HPDE6-E6E7 (cell line): Measurements from ENCODE around the gene ADARB1.

Source experiments
- DNase-seq: peaks from one replicate; pipeline ENCODE4 v3.0.0; 2011; ENCODE audit warnings: missing footprints; ENCODE audit errors: extremely low spot score

Gene ADARB1

DNA sequence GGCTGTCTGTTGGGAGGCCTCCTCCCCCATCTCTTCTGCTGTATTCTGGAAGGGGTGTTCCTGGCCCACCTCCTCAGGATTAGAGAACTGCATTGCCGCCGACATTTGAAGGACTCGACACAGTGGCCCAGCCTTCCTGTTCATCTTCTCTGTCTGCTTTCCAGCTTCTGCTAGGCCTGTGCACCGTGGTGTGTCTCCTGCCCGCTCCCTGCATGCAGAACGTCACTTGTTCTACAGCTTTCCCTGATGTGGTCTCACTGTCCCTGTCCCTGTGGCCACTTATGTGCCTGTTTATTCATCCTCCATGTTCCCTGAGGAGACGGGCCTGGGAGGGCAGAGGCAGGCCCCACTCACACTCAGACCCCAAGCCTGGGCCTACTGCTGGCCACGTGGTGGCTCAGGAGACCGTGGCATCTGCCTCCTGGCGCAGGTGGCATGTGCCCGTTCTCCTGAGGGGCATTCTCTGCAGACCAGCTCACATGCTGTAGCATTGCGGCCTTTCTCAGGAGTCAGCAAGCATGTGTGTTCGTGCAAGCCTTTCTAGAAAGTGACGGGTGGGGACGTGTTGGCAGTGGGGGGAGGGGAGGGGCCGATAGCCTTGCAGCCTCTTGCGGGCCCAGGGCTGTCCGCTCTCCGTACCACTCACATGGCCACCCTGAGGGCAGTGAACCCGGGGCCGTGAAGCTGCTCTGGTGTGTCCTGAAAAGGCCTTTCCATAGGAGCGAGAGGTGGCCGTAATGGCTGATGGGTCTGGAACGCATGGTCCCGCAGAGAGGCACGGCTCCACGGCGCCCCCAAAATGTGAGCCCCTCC lies 177.5 kb downstream of the ADARB1 start:
- no peak for DNase-seq

DNA sequence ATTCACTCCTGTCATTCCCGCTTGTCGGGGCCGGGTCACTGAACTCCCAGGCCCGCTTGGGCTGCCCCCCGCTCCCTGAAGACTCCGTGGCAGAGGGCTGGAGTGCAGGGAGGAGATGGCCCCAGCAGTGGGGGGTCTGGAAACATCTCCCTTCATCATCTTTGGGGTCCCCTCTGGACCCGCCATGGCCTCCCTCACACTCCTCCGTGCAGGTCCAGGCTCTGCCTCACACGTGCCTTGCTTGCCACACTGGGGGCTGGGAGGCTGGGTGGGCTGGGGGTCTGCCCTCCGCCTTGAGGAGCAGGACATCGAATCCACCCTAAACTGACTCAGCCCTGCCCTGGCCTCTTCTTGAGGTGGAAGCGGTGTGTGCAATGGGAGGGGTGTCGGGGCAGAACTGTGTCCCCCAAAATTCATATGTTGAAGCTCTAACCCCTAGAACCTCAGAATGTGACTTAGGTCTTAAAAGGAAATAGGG lies 178.1 kb downstream of the ADARB1 start:
- no peak for DNase-seq

DNA sequence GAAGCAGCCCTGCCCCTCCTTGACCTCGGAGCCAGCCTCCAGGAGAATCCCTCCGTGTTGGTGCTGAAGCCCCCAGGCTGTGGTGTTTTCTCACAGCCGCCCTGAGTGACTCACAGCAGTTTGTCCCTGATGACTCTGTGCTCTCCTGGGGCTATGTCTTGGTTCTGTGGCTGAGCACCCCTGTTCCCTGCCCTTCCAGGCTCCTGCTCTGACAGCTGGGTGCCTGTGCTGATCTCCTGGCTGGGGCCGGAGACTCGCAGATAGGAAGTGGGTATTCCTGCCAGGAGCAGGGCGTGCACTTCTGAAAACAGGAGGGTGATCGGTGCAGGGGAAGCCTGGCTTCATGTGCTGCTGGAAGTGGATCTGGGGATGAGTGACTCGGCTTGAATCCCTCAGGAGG lies 178.8 kb downstream of the ADARB1 start:
- DNase-seq, result no peak

DNA sequence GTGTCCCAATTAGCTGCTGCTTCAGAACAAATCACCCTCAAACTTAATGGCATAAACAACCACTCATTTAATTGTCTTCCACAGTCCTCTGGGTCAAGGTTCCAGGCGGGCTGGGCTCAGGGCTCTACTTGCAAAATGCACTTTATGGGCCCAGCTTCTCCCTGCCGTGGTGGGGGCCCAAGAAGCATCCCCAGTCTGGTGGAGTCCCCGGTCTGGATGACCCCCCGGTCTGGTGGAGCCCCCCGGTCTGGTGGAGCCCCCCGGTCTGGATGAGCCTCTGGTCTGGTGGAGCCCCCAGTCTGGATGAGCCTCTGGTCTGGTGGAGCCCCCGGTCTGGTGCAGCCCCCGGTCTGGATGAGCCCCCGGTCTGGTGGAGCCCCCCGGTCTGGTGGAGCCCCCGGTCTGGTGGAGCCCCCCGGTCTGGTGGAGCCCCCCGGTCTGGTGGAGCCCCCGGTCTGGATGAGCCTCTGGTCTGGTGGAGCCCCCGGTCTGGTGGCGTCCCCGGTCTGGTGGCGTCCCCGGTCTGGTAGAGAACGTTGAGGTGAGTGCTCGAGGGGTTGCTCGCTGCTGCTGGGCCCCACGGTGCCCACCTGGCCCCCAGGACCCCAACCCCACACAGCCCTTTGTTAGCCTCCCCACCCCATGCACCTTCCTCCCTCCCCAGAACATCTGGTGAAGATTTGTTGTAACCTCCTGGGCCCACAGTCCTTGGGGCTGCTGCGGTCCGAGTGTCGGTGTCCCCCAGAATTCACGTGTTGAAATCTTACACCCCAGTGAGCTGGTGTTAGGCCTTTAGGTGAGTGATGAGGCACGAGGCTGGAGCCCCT lies 179.5 kb downstream of the ADARB1 start:
- DNase-seq, result no peak

DNA sequence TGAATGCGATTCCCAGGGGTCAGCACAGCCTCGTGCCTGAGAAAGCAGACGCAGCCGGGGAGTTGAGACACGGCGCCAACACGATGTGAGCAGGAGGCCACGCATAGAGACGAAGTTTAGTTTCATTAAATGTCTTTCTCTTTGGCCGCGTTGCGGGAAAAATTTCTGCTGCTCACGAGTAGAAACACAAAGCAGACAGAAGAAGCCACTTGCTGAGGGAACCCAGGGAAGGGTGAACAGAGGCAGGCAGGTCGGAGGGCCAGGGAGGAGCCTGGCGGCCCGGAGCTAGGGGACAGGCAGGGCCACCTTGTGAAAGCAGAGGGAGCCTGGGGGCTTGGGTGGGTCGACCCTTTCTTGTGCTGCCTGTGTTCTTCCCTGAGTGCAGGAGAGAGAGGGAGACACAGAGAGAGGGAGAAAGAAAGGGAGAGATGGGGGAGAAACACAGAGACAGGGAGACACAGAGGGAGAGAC lies 180.1 kb downstream of the ADARB1 start:
- no peak for DNase-seq

DNA sequence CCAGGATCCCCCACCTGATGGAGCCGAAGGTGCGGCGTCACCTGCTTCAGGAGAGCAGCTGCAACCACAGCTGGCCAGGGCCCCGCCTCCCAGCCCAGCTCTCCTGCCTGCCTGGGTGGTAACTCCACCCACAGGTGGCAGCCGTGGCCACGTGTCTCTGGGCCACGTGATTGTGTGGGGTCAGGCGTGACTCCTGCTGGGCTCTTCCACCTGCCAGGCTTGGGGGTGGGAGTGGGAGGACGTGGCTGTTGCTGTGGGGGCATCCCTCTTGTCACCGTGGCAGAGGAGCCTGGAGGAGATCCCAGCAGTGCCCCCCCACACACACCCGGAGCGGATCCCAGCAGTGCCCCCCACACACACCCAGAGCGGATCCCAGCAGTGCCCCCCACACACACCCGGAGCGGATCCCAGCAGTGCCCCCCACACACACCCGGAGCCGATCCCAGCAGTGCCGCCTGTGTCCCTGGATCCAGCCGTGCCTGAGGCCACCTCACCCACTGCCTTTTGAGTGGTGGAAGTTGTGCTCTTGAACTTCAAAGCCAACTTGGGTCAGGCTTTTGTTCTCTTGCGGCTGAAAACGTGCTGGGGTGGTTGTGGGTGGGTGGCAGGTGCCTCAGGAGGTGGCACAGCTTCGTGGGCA lies 181.1 kb downstream of the ADARB1 start:
- DNase-seq, result peak; percentile 33

DNA sequence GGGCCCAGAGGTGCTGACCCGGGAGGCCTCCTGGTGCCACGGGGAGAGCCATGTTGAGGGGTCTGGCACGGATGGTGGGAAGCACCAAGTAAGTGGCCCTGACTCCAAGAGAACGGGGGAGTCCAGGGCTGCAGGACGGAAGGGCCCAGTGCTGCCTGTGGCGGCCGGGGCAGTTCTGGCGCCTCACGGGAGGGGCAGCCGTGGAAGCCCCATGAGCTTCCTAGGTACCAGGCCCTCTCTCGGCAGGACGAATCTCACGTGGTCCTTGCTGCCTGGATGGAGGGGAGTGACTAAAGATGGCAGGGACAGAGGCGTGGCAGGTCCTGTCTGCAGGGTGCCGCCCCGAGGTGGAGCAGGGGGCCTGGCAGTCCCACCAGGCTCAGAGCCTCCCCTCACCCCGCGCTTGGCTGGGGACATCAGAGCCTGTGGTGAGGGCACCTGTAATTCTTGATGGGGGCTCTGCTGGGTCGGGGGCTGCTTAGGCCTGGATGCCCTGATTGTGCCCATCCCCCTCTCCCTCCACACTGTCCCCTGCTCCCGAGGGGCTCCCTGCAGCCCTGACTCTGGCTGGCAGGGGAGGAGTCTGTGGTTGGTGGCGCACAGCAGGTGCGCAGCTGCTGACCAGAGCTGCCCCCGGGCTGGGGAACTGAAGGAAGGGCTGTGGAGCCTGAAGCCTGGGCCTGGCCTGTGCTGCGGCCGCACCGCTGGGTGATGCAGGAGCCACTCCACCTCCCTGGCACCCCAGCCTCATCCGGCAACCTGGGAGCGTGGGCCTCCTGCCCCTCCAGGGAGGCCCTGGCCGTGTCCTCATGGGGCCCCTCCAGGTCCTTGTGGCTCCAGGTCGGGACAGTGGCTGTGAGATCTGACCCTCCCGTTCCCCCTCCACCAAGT lies 181.9 kb downstream of the ADARB1 start:
- no peak for DNase-seq

DNA sequence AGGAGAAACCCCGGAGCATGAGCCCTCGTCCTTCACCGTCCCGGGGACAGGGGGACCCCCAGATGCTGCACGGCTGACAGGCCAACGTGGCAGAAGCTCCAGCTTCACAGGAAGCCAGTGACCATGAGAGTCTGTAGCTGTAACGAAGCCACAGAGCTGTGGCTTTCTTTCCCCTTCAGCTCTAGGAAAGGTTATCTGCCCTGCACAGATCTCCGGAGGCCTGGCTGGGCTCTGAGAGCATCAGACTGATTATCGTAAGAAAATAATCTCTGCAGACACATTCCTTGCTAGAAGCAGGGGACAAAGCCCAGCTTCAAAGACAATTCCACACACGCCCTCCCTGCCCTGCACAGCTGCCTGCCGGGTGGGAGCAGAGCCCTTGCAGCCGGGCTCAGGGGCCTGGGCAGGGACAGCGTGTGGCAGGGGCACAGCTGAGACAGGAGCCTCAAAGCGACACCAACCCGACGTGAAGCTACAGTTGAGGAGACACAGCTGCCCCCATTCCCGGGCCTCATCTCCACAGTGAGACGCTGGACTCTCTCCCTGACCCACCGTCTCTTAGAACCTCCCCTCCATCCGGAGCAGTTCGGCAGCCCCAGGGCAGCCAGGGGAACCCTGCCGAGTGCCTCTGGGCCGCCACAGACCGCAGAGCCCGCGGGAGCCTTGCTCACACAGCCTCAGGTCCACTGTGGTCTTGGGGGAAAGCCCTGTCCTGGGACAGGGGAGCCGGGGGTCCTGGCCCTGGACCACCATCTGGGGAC lies 182.7 kb downstream of the ADARB1 start:
- no peak for DNase-seq

DNA sequence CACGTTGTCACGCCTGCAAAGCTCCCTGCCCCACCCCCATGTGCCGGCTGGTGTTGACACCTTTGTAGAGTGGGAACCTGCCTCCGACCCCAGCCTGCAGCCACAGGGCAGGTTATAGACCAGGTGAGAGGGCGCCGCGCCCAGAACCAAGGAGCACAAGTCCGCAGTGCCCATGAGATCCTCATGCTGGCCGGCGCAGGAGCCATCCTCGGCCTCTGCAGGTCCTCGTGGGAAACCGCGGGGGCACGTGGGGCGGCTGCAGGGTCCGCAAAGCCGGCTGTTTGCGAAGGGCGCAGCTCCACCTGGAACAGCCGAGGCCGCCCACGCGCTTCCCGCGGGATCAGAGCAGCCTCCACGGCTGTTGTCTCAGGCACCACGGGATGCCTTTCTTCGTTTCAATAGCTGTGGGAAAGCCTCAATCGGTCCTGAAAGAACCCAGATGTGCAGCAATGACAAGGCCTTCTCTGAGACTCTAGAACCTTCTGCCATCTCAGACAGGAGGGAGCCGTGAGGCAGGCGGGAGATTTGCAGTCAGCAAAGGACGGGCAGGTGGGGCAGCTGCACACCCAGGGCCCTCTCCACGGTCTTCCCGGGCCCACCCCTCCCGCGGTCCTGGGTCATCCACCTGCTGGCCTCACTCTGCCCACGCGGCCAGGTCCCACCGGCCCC lies 183.4 kb downstream of the ADARB1 start:
- no peak for DNase-seq

DNA sequence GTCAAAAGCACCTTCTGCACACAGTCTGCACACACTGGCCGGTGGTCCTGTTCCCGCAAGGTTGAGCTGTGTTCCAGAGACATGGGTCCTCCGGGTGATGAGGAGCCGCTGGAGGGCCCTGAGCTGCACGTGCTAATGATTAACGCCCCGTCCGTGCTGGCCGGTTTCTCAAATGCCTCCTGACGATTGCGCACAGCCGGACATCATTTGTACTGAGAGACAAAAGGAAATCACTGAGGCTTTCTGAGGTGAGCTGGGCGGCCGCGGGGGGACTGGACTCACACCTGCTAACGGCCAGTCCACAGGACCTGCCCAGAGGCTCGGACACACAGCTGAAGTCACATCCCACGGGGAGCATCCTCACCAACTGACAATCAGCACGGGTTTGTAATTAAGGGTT lies 184.1 kb downstream of the ADARB1 start:
- DNase-seq, result no peak

DNA sequence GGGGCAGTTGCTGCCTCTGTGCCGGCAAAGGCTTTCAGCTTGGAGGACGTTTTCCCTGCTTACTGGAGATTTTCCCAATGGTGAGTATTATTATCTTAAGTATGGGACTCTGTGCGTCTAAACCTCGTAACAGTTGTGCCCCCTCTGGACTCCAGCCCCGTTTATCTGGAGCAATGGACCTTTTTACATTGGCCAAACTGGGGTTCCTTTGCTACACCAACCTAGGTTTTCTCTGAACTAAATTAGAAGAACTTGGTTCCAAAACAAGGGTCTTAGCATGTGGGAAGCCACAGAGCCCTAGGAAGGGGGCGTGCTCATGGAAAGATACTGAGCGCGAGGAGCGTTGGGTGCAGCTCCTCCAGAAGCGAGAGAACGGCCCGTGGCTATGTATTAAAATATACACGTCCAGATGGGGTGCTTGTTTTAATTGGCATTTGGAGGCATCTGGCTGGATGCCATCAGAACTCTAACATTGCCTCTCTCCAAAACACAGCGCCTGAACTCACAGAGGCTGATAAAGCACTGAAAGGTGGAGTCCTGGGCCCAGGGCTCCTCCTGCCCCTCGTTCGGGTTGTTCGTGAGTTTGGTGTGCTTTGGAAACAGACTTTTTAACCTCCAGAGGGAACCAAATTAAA lies 184.9 kb downstream of the ADARB1 start:
- DNase-seq, result no peak

DNA sequence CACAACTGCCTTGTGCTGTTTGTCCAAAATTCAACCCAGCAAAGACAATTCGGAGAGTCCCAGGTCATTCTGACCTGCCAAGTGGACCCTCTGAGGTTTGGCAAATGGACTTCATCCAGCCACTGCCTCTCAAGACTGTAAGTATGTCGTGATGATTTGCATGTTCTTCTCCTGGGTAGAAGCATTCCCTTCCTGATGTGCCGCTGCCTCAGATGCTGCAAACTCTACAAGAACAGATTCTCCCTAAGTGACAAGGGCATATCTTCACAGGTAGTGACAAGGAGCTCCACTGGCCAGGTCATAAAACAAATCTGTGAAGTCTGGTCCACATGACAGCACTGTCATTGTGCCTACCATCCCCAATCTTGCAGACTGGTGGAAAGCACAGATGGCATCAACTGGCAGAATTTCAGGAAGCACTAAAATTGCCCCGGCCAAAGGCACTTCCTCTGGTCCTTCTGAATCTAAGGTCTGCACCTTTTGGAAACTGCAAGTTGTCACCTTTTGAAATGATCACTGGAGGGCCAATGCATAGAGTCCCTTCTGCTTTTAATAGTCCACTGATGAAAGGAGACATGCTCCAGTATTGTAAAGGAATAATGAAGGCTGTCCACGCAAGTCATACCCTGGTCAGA lies 185.9 kb downstream of the ADARB1 start:
- DNase-seq, result no peak

DNA sequence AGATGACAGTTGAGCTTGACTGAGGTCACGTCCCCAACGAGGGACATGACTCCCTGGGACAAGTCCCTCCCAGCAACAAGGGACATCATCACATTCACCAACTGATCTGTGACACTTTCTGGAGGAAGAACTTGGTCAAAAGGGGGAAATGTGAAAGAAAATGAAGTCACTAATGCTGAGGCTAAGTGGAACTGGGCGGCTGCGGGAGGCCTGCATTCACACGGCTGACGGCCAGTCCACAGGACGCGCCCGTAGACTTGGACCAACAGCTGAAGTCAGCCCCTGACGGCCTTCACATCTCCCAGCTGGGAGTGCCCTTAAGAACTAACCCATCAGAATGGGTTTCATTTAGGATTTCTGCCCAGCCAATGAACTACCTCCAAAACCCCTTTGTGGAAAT lies 186.7 kb downstream of the ADARB1 start:
- DNase-seq, result no peak

DNA sequence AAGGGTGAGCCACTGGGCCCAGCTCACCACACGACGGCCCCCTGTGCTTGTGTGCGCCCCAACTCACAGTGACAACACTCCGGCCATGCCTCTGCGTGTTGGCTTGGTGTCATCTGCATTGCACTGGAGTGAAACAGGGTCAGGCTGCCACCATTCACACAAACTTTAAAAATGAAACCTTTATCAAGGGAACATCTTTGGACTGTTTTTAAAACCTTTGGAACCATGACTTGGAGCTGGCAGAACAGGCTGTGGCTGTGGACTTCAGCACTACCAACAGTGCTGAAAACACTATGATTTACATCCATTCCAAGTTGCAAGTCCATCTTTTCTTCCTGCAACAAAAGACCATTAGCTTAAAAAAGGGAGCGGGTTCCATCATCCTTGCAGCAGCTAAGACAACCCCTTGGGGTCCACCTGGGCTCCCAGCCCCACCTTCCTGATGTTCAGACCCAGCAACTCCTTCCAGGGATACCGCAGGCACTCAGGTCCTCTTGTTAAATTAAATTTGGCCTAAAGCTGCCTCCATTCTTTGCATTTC lies 187.7 kb downstream of the ADARB1 start:
- DNase-seq, result no peak

DNA sequence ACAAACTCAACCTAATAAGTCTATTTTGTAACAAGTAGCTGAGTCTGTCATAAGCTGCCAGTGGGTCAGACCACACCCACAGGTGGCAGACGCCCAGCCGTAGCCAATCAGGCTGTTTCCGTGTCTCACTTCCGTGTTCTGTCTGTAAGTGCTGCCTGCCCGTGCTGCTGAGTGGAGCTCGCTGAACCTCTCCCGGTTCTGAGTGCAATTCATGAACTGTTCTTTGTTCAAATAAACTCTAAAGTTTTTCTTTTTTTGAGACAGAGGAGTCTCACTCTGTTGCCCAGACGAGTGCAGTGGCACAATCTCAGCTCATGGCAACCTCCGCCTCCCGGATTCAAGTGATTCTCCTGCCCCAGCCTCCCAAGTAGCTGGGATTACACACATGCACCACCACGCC lies 188.2 kb downstream of the ADARB1 start:
- no peak for DNase-seq

DNA sequence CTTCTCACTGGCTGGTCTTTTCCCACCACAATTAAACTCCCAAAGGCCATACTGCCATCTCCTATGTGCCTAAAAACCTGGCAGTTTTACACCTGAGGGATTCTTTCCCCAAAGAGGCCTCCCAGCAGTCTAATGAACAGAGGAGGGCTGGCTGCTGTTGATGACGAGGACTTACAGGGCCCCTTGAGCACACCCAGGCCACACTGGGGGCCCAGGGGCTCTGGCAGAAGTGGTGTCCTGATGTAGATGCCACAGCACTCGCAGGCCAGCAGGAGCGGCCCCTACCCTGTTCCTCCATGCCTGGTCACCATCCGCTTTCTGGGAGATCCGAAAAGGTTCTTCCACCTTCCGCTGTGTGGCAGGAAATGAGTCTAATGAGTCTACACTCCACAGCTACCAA lies 189.2 kb downstream of the ADARB1 start:
- DNase-seq, result no peak

DNA sequence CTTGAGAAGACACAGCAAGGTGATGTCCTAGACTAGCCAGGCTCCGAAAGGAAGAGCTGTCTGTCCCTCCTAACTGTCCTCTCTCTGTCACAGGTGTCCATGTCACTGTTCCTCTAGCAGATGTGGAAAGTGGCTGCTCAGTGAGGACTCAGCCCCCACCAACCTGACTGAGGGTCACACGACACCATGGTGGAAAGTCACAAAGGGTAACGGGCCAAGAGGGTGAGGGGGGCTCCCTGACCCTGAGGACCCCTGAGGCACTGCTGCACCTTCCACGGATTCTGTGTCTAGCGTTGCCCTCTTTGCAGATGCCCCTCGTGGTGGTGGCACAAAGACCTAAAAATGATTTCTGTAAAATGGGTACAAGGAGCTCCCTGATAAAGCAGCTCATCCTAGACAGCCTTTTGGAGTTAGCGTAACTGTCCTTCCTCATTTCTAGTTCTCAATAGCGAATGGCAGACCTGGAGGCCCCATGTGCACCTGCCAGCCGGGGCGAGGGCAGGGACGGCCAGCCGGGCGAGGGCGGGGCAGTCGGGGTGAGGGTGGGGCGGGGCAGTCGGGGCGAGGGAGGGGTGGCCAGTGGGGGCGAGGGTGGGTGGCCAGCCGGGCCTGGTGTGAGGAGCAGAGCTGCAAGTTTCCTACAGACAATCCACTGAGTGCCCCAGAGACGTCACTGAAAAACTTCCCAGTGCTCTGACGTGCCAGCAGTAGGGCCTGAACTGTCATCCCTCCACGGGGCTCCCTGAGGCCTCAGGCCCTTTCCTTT lies 189.9 kb downstream of the ADARB1 start:
- no peak for DNase-seq

DNA sequence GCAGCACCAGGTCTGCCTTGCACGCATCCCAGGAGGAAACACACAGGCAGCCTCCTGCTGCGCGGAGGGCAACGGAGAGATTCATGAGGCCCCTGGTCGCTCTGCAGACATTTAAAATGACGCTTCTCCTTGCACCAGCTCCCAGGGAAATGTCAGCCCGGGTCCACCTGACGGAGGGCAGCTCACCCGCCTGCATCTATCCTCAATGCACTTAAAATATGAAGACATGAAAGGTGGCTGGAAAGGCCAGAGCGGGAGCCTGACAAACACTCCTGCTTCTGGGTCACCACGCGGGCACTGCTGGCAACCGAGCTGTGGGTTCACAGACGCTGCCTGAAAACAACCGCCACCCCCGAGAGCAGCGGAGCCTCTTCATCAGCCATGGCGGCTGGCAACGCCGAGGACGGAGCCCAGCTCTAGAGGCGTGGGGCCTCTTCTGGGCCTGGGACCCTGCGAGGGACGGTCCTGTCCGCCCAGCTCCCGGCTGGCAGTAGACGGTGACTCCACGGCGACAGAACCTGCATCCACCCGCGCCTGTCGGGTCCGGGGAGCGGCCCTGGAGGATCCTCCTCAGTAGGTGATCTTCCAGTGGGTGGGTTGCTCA lies 190.6 kb downstream of the ADARB1 start:
- no peak for DNase-seq
